Mesothelial cell of epicardium (in vitro differentiated cells): ENCODE results near the gene RNF212B. TPM values are rescaled to one million over a fixed set of nuclear protein-coding genes. Genes with fewer than 3 reads are reported as not detected.

Experiments
- DNase-seq, 2 experiments: peaks; one replicate each; pipeline ENCODE4 v3.0.0; 2021; ENCODE audit warnings: low spot score in 2 of 2; ENCODE audit not compliant: unreplicated experiment in 2 of 2
- H3K27ac Mint-ChIP-seq: 2 replicates; pipeline ENCODE4 v1.8.0; 2021; ENCODE audit warnings: mixed read lengths
- H3K27me3 Mint-ChIP-seq: 2 replicates; pipeline ENCODE4 v1.8.0; 2021; ENCODE audit warnings: low read depth, mixed read lengths
- H3K36me3 Mint-ChIP-seq: 2 replicates; pipeline ENCODE4 v1.8.0; 2021; ENCODE audit warnings: mixed read lengths
- H3K4me1 Mint-ChIP-seq: 2 replicates; pipeline ENCODE4 v1.8.0; 2021; ENCODE audit warnings: mixed read lengths
- H3K4me3 Mint-ChIP-seq: 2 replicates; pipeline ENCODE4 v1.8.0; 2021; ENCODE audit warnings: mild to moderate bottlenecking, moderate library complexity, mixed read lengths
- H3K9me3 Mint-ChIP-seq: 2 replicates; pipeline ENCODE4 v1.8.0; 2021; ENCODE audit warnings: mixed read lengths
- CTCF ChIP-seq: fragments of 200-600 bp; sonication (generic); IDR thresholded peaks from one replicate; pipeline ENCODE4 v1.5.0; 2021; ENCODE audit warnings: antibody characterized with exemption; ENCODE audit not compliant: unreplicated experiment
- total RNA-seq: library from RNA; stranded (reverse); gene quantifications from 3 replicates; pipeline ENCODE4 v1.2.1, GENCODE V29; 2021

The RNF212B gene
- total RNA-seq, 1 donor from 2014 or later, result not detected

GRCh38 chr14:23307687-23308644 is 70.2 kb downstream of the RNF212B start:
- no peak for DNase-seq
- Mint-ChIP-seq H3K9me3 (no peaks in the 10 kb centered on the region), H3K4me3 (peak overlapping the region; percentile 95), H3K4me1 (peaks cover 31% of the 10 kb centered on the region), H3K27me3 (no peaks in the 10 kb centered on the region), H3K36me3 (peaks cover 8% of the 10 kb centered on the region), H3K27ac (peak overlapping the region; percentile 94)
- no peak for TF ChIP-seq CTCF

GRCh38 chr14:23308721-23309445 is 71.1 kb downstream of the RNF212B start:
- no peak for DNase-seq
- Mint-ChIP-seq H3K4me1 (peaks cover 31% of the 10 kb centered on the region), H3K9me3 (no peaks in the 10 kb centered on the region), H3K36me3 (peaks cover 8% of the 10 kb centered on the region), H3K27me3 (no peaks in the 10 kb centered on the region), H3K27ac (no peak overlapping the region), H3K4me3 (peak overlapping the region; percentile 95)
- no peak for TF ChIP-seq CTCF

GRCh38 chr14:23310546-23310945 is 72.8 kb downstream of the RNF212B start:
- no peaks in the 10 kb centered on the region for H3K27me3 Mint-ChIP-seq
- peaks cover 11% of the 10 kb centered on the region for H3K36me3 Mint-ChIP-seq

GRCh38 chr14:23316300-23316699 is 78.6 kb downstream of the RNF212B start:
- Mint-ChIP-seq H3K4me3 (no peak overlapping the region), H3K9me3 (no peaks in the 10 kb centered on the region), H3K36me3 (peaks cover 13% of the 10 kb centered on the region), H3K4me1 (peaks cover 13% of the 10 kb centered on the region), H3K27ac (no peak overlapping the region), H3K27me3 (no peaks in the 10 kb centered on the region)
- no peak for TF ChIP-seq CTCF
- no peak for DNase-seq

More at GRCh38 chr14:23310546-23310945, 72.8 kb downstream of the RNF212B start:
- Mint-ChIP-seq H3K9me3 (no peaks in the 10 kb centered on the region), H3K4me3 (no peak overlapping the region), H3K4me1 (peaks cover 31% of the 10 kb centered on the region), H3K27ac (no peak overlapping the region)
- no peak for DNase-seq
- no peak for TF ChIP-seq CTCF

- Mint-ChIP-seq H3K4me1 (peaks cover 28% of the 10 kb centered on the region), H3K4me3 (peak overlapping the region; percentile 96), H3K27me3 (no peaks in the 10 kb centered on the region), H3K9me3 (no peaks in the 10 kb centered on the region), H3K36me3 (peaks cover 17% of the 10 kb centered on the region), H3K27ac (peak overlapping the region; percentile 99)
- TF ChIP-seq CTCF, result no peak
- DNase-seq, result no peak
Observed at GRCh38 chr14:23319746-23320583, 82.2 kb downstream of the RNF212B start.
